Stimulated activated CD8-positive, alpha-beta memory T cell treated with anti-CD3 and anti-CD28 coated beads, Interleukin-2, amount 100 ng/mL, for 48 hours (primary cell): ENCODE data around the gene SPTAN1.
"Not testable (repeated sequence)": the region's sequence is repeated elsewhere in the genome, so short reads cannot be mapped to it uniquely, and the experiment has no call there.

Source experiments
- DNase-seq, 2 donors: peaks; one replicate each; pipeline ENCODE4 v3.0.0-alpha.2; 2020; ENCODE audit warnings: low read depth in 2 of 2

The SPTAN1 gene

DNA sequence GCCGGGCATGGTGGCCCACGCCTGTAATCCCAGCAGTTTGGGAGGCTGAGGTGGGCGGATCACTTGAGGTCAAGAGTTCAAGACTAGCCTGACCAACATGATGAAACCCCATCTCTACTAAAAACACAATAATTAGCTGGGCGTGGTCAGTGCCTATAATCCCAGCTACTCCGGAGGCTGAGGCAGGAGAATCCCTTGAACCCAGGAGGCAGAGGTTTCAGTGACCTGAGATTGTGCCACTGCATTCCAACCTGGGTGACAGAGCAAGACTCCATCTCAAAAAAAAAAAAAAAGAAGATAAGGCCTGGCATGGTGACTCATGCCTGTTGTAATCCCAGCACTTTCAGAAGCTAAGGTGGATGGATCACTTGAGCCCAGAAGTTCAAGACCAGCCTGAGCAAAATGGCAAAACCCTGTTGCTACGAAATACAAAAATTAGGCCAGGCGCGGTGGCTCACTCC lies 114.1 kb downstream of the SPTAN1 start:
- DNase-seq, result not testable (repeated sequence)

- no peak for DNase-seq
Measured at GRCh38 chr9:128669786-128670185, 117.4 kb downstream of the SPTAN1 start.

- no peak for DNase-seq
Measured at GRCh38 chr9:128675382-128675781, 123.0 kb downstream of the SPTAN1 start.

DNA sequence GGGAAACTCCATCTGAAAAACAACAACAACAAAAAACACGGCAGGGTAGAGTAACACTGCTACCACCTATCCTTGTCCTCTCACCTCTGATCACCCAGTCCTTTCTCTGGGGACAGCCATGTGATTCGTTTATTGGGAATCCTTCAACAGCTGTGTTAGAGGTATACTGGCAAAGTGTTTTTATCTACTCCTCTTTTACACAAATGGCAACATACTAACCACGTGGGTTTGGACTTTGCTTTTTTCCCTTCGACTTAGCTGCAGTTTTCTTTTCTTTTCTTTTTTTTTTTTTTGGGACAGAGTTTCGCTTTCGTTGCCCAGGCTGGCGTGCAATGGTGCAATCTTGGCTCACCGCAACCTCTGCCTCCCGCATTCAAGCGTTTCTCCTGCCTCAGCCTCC lies 125.4 kb downstream of the SPTAN1 start:
- DNase-seq, result no peak
